HCT116 (cell line): ENCODE data around the gene APC2.
A peak's percentile ranks its signal among the peaks of the same experiment; 100 is the strongest.

Experiments used
- CEBPB ChIP-seq: IDR thresholded peaks from 2 replicates; pipeline ENCODE4 v1.6.1; 2012; ENCODE audit warnings: low read depth
- CTCF ChIP-seq, 3 experiments: fragments of 200-600 bp in 1 of 3; sonication (generic) in 1 of 3; IDR thresholded peaks in 2 of 3; conservative IDR thresholded peaks in 1 of 3; 2 replicates each; pipeline ENCODE4 v1.5.1; 2012 to 2017; ENCODE audit warnings: low read depth in 2 of 3, low read length in 2 of 3, antibody characterized with exemption in 1 of 3, borderline replicate concordance in 1 of 3, control low read depth in 1 of 3, mild to moderate bottlenecking in 1 of 3, mixed read lengths in 1 of 3, mixed run types in 1 of 3, moderate library complexity in 1 of 3; ENCODE audit not compliant: insufficient read depth in 1 of 3
- EZH2phosphoT487 ChIP-seq: fragments of 200-600 bp; IDR thresholded peaks from 2 replicates; pipeline ENCODE4 v1.6.1; 2018; ENCODE audit warnings: antibody characterized with exemption, borderline replicate concordance
- JUND ChIP-seq: IDR thresholded peaks from 2 replicates; pipeline ENCODE4 v1.6.1; 2012
- MAX ChIP-seq: IDR thresholded peaks from 2 replicates; pipeline ENCODE4 v1.6.1; 2012
- POLR2A ChIP-seq: IDR thresholded peaks from 2 replicates; pipeline ENCODE4 v1.7.0; 2011; ENCODE audit warnings: borderline replicate concordance; ENCODE audit not compliant: insufficient read depth, insufficient read length; ENCODE audit errors: extremely low read depth
- POLR2AphosphoS5 ChIP-seq: IDR thresholded peaks from 2 replicates; pipeline ENCODE4 v1.6.1; 2011; ENCODE audit warnings: mild to moderate bottlenecking, low read depth, low read length, moderate library complexity
- SP1 ChIP-seq: IDR thresholded peaks from 2 replicates; pipeline ENCODE4 v1.6.1; 2012; ENCODE audit warnings: low read depth
- SRF ChIP-seq: IDR thresholded peaks from 2 replicates; pipeline ENCODE4 v1.6.1; 2012; ENCODE audit warnings: low read depth
- YY1 ChIP-seq: IDR thresholded peaks from 2 replicates; pipeline ENCODE4 v1.6.1; 2011; ENCODE audit warnings: low read length, low read depth, moderate library complexity, mild to moderate bottlenecking; ENCODE audit not compliant: insufficient replicate concordance; ENCODE audit errors: extremely low read depth

GRCh38 chr19:1400281-1401137, 49.4 kb upstream of the APC2 start:
- TF ChIP-seq YY1 (no peak), CTCF (IDR thresholded peaks at IDR 0.05 in 2 of 3, conservative IDR thresholded peaks at IDR 0.05 in 1 of 3; ENCODE audit: borderline replicate concordance in 1 of 3, insufficient read depth in 1 of 3, low read depth in 2 of 3, low read length in 2 of 3) (no peak), MAX (peak; percentile 52), CEBPB (no peak), EZH2phosphoT487 (no peak), POLR2AphosphoS5 (no peak), SRF (no peak), SP1 (no peak), JUND (no peak), POLR2A (no peak)
